Measurements from ENCODE around the gene IGF2R.

Gene IGF2R

GRCh38 chr6:160078883-160079685 is 110.2 kb downstream of the IGF2R start:
- no peaks in the 10 kb centered on the region for H3K4me1 ChIP-seq
- TF ChIP-seq, protein P1, sequence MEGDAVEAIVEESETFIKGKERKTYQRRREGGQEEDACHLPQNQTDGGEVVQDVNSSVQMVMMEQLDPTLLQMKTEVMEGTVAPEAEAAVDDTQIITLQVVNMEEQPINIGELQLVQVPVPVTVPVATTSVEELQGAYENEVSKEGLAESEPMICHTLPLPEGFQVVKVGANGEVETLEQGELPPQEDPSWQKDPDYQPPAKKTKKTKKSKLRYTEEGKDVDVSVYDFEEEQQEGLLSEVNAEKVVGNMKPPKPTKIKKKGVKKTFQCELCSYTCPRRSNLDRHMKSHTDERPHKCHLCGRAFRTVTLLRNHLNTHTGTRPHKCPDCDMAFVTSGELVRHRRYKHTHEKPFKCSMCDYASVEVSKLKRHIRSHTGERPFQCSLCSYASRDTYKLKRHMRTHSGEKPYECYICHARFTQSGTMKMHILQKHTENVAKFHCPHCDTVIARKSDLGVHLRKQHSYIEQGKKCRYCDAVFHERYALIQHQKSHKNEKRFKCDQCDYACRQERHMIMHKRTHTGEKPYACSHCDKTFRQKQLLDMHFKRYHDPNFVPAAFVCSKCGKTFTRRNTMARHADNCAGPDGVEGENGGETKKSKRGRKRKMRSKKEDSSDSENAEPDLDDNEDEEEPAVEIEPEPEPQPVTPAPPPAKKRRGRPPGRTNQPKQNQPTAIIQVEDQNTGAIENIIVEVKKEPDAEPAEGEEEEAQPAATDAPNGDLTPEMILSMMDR (IDR thresholded peaks at IDR 0.05) = no peak
- H3K4me2 ChIP-seq (ENCODE audit: low read length) = no peak overlapping the region
- no peaks in the 10 kb centered on the region for H3K27me3 ChIP-seq (ENCODE audit: control insufficient read depth, insufficient read depth, low read length)
- H3K9me3 ChIP-seq (ENCODE audit: control insufficient read depth, low read length) = no peaks in the 10 kb centered on the region
- no peak overlapping the region for H3K27ac ChIP-seq
- no peak overlapping the region for H2AFZ ChIP-seq
- no peaks in the 10 kb centered on the region for H3K36me3 ChIP-seq (ENCODE audit: control insufficient read depth, insufficient read depth, low read length)
- no peaks in the 10 kb centered on the region for H3K79me2 ChIP-seq
- no peak overlapping the region for H3K4me3 ChIP-seq (ENCODE audit: low read depth, low read length)
- no peak overlapping the region for H3K9ac ChIP-seq

DNA sequence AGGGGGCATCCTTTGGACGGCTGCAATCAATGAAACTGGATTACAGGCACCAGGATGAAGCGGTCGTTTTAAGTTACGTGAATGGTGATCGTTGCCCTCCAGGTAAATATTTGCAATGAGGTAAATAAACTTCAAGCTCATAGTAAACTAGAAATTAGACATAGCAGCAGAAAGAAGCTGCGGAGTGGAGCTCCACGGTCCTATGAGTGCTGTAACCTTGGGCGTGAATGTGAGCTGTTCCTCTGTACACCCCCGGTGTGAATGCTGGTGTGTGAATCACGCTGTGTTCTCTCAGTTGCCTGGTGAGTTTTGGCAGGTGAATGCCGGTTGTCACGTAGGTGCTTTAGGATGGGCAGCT is 110.8 kb downstream of the IGF2R start:
- H3K27me3 ChIP-seq (ENCODE audit: control insufficient read depth, insufficient read depth, low read length) = no peaks in the 10 kb centered on the region
- TF ChIP-seq, protein P1 (IDR thresholded peaks at IDR 0.05) = no peak
- no peak overlapping the region for H3K27ac ChIP-seq
- H3K9ac ChIP-seq = no peak overlapping the region
- H3K79me2 ChIP-seq = no peaks in the 10 kb centered on the region
- H3K9me3 ChIP-seq (ENCODE audit: control insufficient read depth, low read length) = no peaks in the 10 kb centered on the region
- H3K4me3 ChIP-seq (ENCODE audit: low read depth, low read length) = no peak overlapping the region
- H3K36me3 ChIP-seq (ENCODE audit: control insufficient read depth, insufficient read depth, low read length) = no peaks in the 10 kb centered on the region
- no peak overlapping the region for H3K4me2 ChIP-seq (ENCODE audit: low read length)
- H2AFZ ChIP-seq = no peak overlapping the region
- no peaks in the 10 kb centered on the region for H3K4me1 ChIP-seq

- Histone ChIP-seq H2AFZ (no peak overlapping the region), H3K4me1 (no peaks in the 10 kb centered on the region), H3K79me2 (peaks cover 2% of the 10 kb centered on the region), H3K4me3 (ENCODE audit: low read depth, low read length) (no peak overlapping the region), H3K9me3 (ENCODE audit: control insufficient read depth, low read length) (no peaks in the 10 kb centered on the region), H3K4me2 (ENCODE audit: low read length) (no peak overlapping the region), H3K27me3 (ENCODE audit: control insufficient read depth, insufficient read depth, low read length) (no peaks in the 10 kb centered on the region), H3K9ac (no peak overlapping the region), H3K36me3 (ENCODE audit: control insufficient read depth, insufficient read depth, low read length) (no peaks in the 10 kb centered on the region), H3K27ac (no peak overlapping the region)
- TF ChIP-seq, protein P1 (IDR thresholded peaks at IDR 0.05) = no peak
These were observed 111.2 kb downstream of the IGF2R start for GRCh38 chr6:160080097-160080496.

GRCh38 chr6:160081398-160081797 is 112.5 kb downstream of the IGF2R start:
- Histone ChIP-seq H3K9me3 (ENCODE audit: control insufficient read depth, low read length) (no peaks in the 10 kb centered on the region), H3K27ac (no peak overlapping the region), H3K9ac (no peak overlapping the region), H2AFZ (no peak overlapping the region), H3K36me3 (ENCODE audit: control insufficient read depth, insufficient read depth, low read length) (no peaks in the 10 kb centered on the region), H3K4me3 (ENCODE audit: low read depth, low read length) (no peak overlapping the region), H3K79me2 (peaks cover 2% of the 10 kb centered on the region), H3K4me2 (ENCODE audit: low read length) (no peak overlapping the region), H3K4me1 (no peaks in the 10 kb centered on the region), H3K27me3 (ENCODE audit: control insufficient read depth, insufficient read depth, low read length) (no peaks in the 10 kb centered on the region)
- TF ChIP-seq, protein P1 (IDR thresholded peaks at IDR 0.05) = no peak

GRCh38 chr6:160082627-160083026 is 113.7 kb downstream of the IGF2R start:
- H3K4me3 ChIP-seq (ENCODE audit: low read depth, low read length) = no peak overlapping the region
- no peak overlapping the region for H2AFZ ChIP-seq
- no peaks in the 10 kb centered on the region for H3K36me3 ChIP-seq (ENCODE audit: control insufficient read depth, insufficient read depth, low read length)
- no peaks in the 10 kb centered on the region for H3K4me1 ChIP-seq
- H3K27ac ChIP-seq = no peak overlapping the region
- no peak overlapping the region for H3K9ac ChIP-seq
- TF ChIP-seq, protein P1 (IDR thresholded peaks at IDR 0.05) = no peak
- H3K27me3 ChIP-seq (ENCODE audit: control insufficient read depth, insufficient read depth, low read length) = no peaks in the 10 kb centered on the region
- H3K4me2 ChIP-seq (ENCODE audit: low read length) = no peak overlapping the region
- H3K9me3 ChIP-seq (ENCODE audit: control insufficient read depth, low read length) = no peaks in the 10 kb centered on the region
- peaks cover 2% of the 10 kb centered on the region for H3K79me2 ChIP-seq

Measured in parathyroid adenoma (tissue), 2 donors.